HG03139 (cell line): Measurements from ENCODE around the gene WTAP.
"Not testable (repeated sequence)": the region's sequence is repeated elsewhere in the genome, so short reads cannot be mapped to it uniquely, and the experiment has no call there.

Experiments used
- ATAC-seq: cut with Tn5 transposase; IDR thresholded peaks from one replicate; pipeline ENCODE4 v1.9.1; 2021; ENCODE audit not compliant: unreplicated experiment

The WTAP gene

GRCh38 chr6:159761129-159761872, 34.0 kb downstream of the WTAP start:
- ATAC-seq = no peak

DNA sequence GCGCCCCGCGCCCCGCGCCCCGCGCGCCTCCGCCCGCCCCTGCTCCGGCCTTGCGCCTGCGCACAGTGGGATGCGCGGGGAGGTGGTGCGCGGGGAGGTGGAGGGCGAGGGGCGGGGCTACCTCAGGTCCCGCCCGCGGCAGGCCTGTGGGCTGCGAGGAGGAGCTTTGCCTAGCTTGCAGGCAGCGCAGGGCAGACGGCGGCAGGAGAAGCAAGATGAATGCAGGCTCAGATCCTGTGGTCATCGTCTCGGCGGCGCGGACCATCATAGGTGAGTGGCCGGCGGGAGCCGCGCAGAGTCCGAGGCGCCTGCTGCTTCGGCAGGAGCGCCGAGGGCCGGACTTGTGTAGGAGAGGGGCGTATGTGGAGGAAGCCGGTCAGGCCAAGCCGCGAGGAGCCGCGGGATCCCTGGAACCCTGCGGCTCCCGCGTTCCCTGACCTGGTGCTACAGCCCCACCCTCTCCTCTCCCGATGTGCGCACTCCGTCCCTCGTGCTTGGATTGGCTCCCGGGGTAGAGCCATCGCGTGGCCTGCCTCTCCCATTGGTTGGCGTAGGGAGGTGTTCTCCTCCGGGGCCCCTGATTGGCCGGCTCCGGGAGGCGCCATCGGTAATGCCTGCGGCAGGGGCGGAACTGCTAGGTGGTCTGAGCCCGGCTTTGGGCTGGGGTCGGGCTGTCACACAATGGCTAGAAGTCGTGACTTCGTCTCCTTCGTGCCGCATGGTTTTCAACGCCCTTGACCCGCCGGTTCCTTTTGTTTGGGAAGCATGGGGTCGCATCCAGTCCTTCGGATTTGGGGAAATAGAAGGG, 34.8 kb downstream of the WTAP start, which contains the start of gene ACAT2:
TSS of gene ACAT2 (plus strand) at position 173 of the 808 bp plus-strand sequence. CDS start at position 216, 43 bp downstream.
- peak; percentile 98 for ATAC-seq

DNA sequence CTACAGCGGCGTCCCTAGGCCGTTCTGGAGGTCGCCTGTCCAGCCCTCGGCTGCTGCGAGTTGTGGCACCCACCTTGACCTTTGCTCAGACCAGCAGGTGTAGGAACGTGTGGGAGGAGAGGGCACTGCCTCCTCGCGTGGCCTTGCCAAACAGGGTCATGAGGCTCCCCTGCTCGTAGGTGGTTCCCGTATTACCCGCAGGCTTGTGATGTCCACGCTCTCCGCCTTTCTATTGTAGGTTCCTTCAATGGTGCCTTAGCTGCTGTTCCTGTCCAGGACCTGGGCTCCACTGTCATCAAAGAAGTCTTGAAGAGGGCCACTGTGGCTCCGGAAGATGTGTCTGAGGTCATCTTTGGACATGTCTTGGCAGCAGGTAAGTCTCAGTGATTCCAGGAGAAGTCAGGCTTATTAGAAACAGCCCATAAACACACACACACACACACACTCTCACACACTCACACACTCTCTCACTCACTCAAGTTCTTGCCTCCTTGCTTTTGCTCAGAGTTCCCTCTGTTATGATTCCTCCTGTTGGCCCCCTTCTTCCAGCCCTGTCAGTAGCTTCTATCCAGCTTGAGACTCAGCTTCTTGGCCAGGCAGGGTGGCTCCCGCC, 35.5 kb downstream of the WTAP start:
- no peak for ATAC-seq

- ATAC-seq = no peak
Observed at GRCh38 chr6:159766906-159767305, 39.6 kb downstream of the WTAP start.

DNA sequence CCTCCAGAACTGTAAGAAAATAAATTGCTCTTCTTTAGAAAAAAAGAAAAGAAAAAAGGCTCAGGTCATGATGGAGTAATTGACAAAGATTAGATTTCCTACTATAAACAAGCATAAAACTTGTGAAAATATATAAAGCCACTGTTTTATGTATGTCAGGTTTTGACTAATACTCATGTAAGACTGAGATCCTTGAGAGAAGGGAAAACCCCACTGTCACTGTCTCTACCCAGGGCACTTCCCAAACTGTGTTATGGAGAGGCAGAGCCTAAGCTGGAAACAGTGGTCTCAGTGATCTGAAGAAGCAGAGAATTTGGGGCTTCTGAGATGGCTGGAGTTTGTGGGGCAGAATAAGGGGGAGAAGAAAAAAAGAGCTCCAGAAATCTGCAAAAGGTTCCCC, 42.2 kb downstream of the WTAP start:
- no peak for ATAC-seq

DNA sequence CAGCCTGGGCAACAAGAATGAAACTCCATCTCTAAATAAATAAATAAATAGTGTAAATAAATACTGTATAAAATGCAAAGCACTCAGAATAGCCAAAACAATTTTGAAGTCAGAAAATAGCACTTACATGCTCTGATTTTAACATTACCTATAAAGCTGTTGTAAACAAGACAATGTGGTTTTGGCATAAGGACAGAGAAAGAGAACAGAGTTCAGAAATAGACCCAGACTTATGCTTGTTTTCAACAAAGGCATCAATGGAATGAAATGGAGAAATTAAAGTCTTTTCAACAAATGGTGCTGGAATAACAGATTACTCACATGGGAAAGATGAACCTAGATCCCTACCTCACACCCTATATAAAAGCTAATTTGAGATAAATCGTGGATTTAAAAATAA, 44.9 kb downstream of the WTAP start:
- no peak for ATAC-seq

DNA sequence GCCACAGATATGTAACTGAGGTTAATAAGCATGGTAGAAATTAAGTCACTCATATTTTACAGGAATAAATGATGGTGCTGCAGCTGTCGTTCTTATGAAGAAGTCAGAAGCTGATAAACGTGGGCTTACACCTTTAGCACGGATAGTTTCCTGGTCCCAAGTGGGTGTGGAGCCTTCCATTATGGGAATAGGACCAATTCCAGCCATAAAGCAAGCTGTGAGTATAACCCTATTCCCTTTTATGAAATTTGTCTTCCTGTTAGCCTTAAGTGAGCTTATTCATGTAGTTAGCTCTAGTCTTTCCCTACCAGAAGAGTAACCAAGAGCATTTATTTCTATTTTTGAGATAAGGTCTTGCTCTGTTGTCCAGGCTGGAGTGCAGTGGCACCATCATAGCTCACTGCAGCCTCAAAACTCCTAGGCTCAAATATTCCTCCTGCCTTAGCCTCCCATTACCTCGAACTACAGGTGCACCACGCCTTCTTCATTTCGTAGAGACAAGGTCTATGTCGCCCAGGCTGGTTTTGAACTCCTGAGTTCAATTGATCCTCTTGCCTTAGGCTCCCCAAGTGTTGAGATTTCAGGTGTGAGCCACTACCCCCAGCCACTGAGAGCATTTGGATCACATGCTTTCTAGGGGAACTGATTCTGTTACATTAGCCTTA, 50.1 kb downstream of the WTAP start:
- ATAC-seq = no peak

DNA sequence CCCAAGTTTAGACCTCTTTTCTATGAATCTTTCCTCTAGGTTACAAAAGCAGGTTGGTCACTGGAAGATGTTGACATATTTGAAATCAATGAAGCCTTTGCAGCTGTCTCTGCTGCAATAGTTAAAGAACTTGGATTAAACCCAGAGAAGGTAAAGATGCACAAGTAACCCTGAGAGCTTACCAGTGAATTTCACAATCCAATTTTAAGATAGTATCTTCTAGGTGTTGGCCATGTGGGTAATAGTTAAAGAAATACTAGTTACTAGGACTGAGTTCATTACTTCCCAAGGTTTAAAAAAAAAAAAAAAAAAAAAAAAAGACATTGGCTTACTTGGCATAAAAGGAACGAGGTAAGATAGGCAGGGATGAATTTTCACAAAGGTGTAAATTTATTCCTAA, 50.8 kb downstream of the WTAP start:
- no peak for ATAC-seq

- ATAC-seq = no peak
Observed at GRCh38 chr6:159778542-159779103, 51.3 kb downstream of the WTAP start.

DNA sequence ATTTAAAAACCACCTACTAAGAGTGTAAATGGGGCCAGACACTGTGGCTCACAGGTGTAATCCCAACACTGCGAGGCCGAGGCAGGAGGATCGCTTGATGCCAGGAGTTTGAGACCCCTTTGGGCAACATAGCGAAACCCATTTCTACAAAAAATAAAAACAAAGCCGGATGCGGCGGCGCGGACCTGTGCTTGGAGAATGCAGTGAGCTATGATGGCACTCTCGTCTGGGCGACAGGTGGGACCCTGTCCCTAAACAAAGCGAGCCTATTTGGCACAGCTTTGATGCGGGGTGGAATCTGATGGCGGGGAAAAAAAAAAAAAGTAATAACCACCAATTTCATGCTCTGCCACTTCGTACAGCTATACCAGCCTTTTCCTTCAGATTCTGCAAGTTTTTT, 61.0 kb downstream of the WTAP start:
- no peak for ATAC-seq

DNA sequence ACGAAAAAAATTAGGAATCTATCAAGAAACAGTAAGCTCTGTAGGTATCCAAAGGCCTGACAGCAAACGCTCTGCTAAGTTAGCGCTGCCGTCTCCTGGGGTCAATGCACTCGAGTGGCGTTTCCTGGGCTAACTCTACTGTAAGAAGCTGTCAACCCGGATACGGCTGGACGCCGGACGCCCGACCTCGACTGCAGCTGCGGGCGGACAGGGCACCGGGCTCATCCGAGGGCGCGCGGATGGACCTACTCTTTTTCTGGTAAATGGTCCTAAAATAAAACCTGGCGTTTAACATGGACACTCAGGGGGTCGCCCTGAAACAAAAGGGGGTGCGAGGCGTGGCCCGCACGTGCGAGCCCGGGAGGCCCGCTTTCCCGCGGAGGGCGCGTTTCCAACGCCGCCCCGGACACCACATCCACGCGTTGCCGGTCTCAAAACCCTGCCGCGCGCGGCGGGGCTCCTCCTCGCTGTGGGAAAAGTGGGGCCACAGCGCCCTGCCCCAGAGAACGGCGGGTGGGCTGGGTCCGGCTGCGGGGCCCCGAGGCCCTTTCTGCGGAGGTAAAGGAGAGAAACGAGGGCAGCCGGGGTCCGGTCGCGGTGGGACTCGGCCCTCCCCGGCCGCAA, 61.6 kb downstream of the WTAP start:
- ATAC-seq = no peak

- peak; percentile 64 for ATAC-seq
Observed at GRCh38 chr6:159789377-159790148, 62.3 kb downstream of the WTAP start, which contains the start of gene TCP1. TCP1 (minus strand) TSS chr6:159789602; CDS start chr6:159789468, 134 bp downstream.

- ATAC-seq = peak; percentile 78
Observed at GRCh38 chr6:159790149-159790955, 63.0 kb downstream of the WTAP start, which contains the start of gene MRPL18. MRPL18 (plus strand) TSS chr6:159790467; CDS start chr6:159790588, 121 bp downstream.

DNA sequence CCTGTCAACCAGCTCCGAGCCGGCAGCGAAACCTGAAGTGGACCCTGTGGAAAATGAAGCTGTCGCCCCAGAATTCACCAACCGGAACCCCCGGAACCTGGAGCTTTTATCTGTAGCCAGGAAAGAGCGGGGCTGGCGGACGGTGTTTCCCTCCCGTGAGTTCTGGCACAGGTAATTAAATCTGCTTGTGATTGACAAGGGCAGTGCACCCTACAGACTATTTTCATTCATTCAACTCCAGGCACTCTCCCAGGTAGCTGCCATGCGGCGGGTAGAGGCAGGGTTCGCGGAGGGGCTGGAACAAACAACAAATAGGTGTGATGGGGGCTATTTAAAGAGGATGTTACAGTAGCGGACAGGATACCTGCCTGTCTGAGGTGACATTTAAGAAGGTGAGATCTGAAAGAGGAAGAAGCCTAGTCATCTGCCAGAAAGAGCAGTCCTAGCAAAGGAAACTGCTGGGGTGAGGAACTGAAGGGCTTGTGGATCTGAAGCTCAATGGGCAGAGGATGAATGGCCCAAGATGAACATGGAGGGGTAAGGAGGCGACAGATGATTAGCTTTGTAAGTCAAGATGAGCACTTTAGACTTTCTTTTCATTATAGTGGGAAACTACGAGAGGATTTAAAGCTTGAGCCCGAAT, 63.8 kb downstream of the WTAP start:
- ATAC-seq = no peak

- ATAC-seq = not testable (repeated sequence)
Observed at GRCh38 chr6:159794976-159795375, 67.7 kb downstream of the WTAP start.

- ATAC-seq = no peak
Observed at GRCh38 chr6:159797554-159797953, 70.2 kb downstream of the WTAP start.

DNA sequence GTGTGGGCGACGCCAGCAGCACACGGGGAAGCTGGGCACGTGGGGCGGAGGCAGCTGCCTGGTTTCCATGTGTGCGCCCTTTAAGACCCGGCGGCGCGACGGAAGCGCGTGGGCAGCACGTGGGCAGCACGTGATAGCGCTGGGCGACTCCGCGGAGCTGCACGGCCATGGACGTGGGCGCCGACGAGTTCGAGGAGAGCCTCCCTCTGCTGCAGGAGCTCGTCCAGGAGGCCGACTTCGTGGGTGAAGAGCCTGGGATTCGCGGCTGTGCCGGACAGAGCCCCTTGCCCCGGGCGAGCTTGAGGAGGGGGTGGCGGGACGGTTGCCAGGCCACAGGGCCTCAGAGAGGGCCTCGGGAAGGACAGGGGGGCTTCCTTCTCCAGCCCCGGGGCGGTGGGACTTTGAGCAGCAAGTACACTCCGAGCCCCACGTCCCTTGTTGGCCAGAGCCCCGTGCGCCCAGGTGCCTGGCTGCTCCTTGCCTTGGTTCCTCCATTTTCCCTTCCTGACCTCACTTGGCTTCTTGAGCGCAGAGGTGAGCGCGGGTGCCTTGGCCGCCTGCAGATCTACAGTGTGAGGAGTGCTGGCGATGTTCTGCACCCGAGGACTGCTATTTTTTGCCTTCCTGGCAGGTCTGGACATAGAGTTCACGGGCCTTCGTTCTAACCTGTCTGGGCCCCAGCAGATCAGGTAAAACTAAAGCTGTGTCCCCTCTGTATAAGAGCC, 73.0 kb downstream of the WTAP start, which contains the start of gene PNLDC1:
TSS of gene PNLDC1 (plus strand) at position 136 of the 725 bp plus-strand sequence. CDS start at position 168, 32 bp downstream.
- no peak for ATAC-seq
